HepG2 (cell line): ENCODE data around the gene OR52H1. TPM values are rescaled to one million over a fixed set of nuclear protein-coding genes. Genes with fewer than 3 reads are reported as not detected.

Experiments
- ATAC-seq: fragments of 200-7000 bp; cut with Tn5 transposase; 3 replicates; pipeline ENCODE4 v1.9.1; 2020; ENCODE audit warnings: mild to moderate bottlenecking, moderate library complexity
- BruUV-seq: library from RNA; stranded (reverse); fragments of 400-500 nt; replicated peaks from 2 replicates; lab custom pipeline; 2021; lab: Mats Ljungman, UMichigan
- CTCF ChIA-PET: fragments of 300-600 bp; formaldehyde crosslinking; extraction: SDS; loops from one replicate; lab custom pipeline; 2021; ENCODE audit warnings: low total read pairs, inconsistent platforms, low intra/inter-chr PET ratio; lab: Yijun Ruan, JAX
- POLR2A ChIA-PET: fragments of 350-600 bp; sonication (Branson Sonifier 250); formaldehyde crosslinking; loops from one replicate; lab custom pipeline; 2020; ENCODE audit warnings: antibody characterized with exemption, inconsistent platforms; lab: Yijun Ruan, JAX
- DNase-seq: peaks from one replicate; pipeline ENCODE4 v3.0.0-alpha.2; 2015; ENCODE audit warnings: low spot score
- FAIRE-seq: peaks from 3 replicates; lab custom pipeline; 2011; peaks lifted over from hg19 to GRCh38; lab: Jason Lieb, UNC
- H2AFZ ChIP-seq: one replicate; pipeline ENCODE4 v1.6.1; 2011; ENCODE audit warnings: low read length, inconsistent platforms
- H3K27ac ChIP-seq: fragments of 300-600 bp; 3 replicates; pipeline ENCODE4 v1.8.0; 2011; ENCODE audit warnings: mixed run types, mild to moderate bottlenecking, mixed read lengths, low read length, inconsistent platforms; ENCODE audit not compliant: insufficient read depth; ENCODE audit errors: extremely low read length
- H3K27me3 ChIP-seq, 2 experiments: fragments of 200-600 bp in 1 of 2; 2 replicates in 1 of 2; 3 replicates in 1 of 2; pipeline versions ENCODE4 v1.6.0 to v1.8.0; 2011; ENCODE audit warnings: low read length in 2 of 2, mild to moderate bottlenecking in 2 of 2, moderate library complexity in 2 of 2, inconsistent platforms in 1 of 2; ENCODE audit not compliant: insufficient read depth in 2 of 2, control insufficient read depth in 1 of 2
- H3K36me3 ChIP-seq, 2 experiments: fragments of 200-600 bp in 1 of 2; replicated peaks in 1 of 2; 2 replicates in 1 of 2; 3 replicates in 1 of 2; pipeline versions ENCODE4 v1.5.1 to v1.8.0; 2011; ENCODE audit warnings: low read length in 2 of 2, inconsistent platforms in 1 of 2; ENCODE audit not compliant: insufficient read depth in 2 of 2, control insufficient read depth in 1 of 2
- H3K4me1 ChIP-seq: 2 replicates; pipeline ENCODE4 v1.5.1; 2012; ENCODE audit warnings: low read length, inconsistent platforms; ENCODE audit not compliant: insufficient read depth
- H3K4me2 ChIP-seq: 2 replicates; pipeline ENCODE4 v1.6.0; 2011; ENCODE audit warnings: low read depth, low read length, inconsistent platforms
- H3K4me3 ChIP-seq, 3 experiments: fragments of 200-600 bp in 1 of 3; sonication (generic), shearing (Covaris generic) in 1 of 3; replicated peaks in 1 of 3; 2 replicates each; pipeline ENCODE4 v1.5.1; 2011 to 2016; ENCODE audit warnings: low read length in 3 of 3, inconsistent platforms in 2 of 3, low read depth in 2 of 3, mild to moderate bottlenecking in 2 of 3, control low read depth in 1 of 3, mixed read lengths in 1 of 3; ENCODE audit not compliant: insufficient read depth in 1 of 3
- H3K79me2 ChIP-seq: one replicate; pipeline ENCODE4 v1.6.1; 2011; ENCODE audit warnings: low read length, inconsistent platforms; ENCODE audit not compliant: insufficient read depth
- H3K9ac ChIP-seq: 2 replicates; pipeline ENCODE4 v1.6.0; 2011; ENCODE audit warnings: mild to moderate bottlenecking, low read depth, low read length, inconsistent platforms; ENCODE audit not compliant: insufficient read depth
- H3K9me3 ChIP-seq: 2 replicates; pipeline ENCODE4 v1.5.1; 2012; ENCODE audit warnings: mild to moderate bottlenecking, low read length
- H4K20me1 ChIP-seq: 2 replicates; pipeline ENCODE4 v1.6.0; 2011; ENCODE audit warnings: inconsistent platforms, mild to moderate bottlenecking, low read length, moderate library complexity; ENCODE audit not compliant: insufficient read depth
- AKNA ChIP-seq: sonication (generic); formaldehyde crosslinking; IDR thresholded peaks from 2 replicates; pipeline ENCODE4 v1.4.0; 2020; ENCODE audit warnings: missing genetic modification reagents, borderline replicate concordance
- EEA1 ChIP-seq: sonication (generic); formaldehyde crosslinking; IDR thresholded peaks from 2 replicates; pipeline ENCODE4 v1.5.1; 2020; ENCODE audit warnings: mild to moderate bottlenecking, missing genetic modification reagents, borderline replicate concordance
- NCOA2 ChIP-seq: sonication (generic); formaldehyde crosslinking; IDR thresholded peaks from 2 replicates; pipeline ENCODE4 v1.8.0; 2022; ENCODE audit warnings: inconsistent platforms
- NKX3-1 ChIP-seq: sonication (generic); formaldehyde crosslinking; IDR thresholded peaks from 2 replicates; pipeline ENCODE4 v1.5.0; 2020; ENCODE audit warnings: missing genetic modification reagents
- NR2F2 ChIP-seq: IDR thresholded peaks from 2 replicates; pipeline ENCODE4 v1.6.1; 2012; ENCODE audit warnings: low read depth, inconsistent platforms, borderline replicate concordance
- ONECUT2 ChIP-seq: sonication (generic); formaldehyde crosslinking; IDR thresholded peaks from 2 replicates; pipeline ENCODE4 v1.4.0; 2020; ENCODE audit warnings: missing genetic modification reagents
- PHB2 ChIP-seq: fragments of 450-650 bp; IDR thresholded peaks from 2 replicates; pipeline ENCODE4 v1.6.1; 2018; ENCODE audit not compliant: partially characterized antibody
- REL ChIP-seq: sonication (generic); formaldehyde crosslinking; conservative IDR thresholded peaks from 2 replicates; pipeline ENCODE4 v1.8.0; 2022; ENCODE audit warnings: mild to moderate bottlenecking, missing genetic modification reagents, moderate library complexity
- RFXANK ChIP-seq: IDR thresholded peaks from 2 replicates; pipeline ENCODE4 v1.6.1; 2016
- U2AF2 ChIP-seq: fragments of 200-400 bp; formaldehyde crosslinking; IDR thresholded peaks from 2 replicates; pipeline ENCODE4 v1.6.1; 2017; ENCODE audit warnings: low read depth, mild to moderate bottlenecking, low read length
- ZBTB38 ChIP-seq: sonication (generic); formaldehyde crosslinking; IDR thresholded peaks from 2 replicates; pipeline ENCODE4 v1.5.1; 2020; ENCODE audit warnings: mild to moderate bottlenecking, missing genetic modification reagents
- ZNF335 ChIP-seq: sonication (generic); formaldehyde crosslinking; IDR thresholded peaks from 2 replicates; pipeline ENCODE4 v1.4.0; 2020; ENCODE audit warnings: missing genetic modification reagents
- ZNF557 ChIP-seq: sonication (generic); formaldehyde crosslinking; IDR thresholded peaks from 2 replicates; pipeline ENCODE4 v1.4.0; 2020; ENCODE audit warnings: missing genetic modification reagents
- ZNF672 ChIP-seq: sonication (generic); formaldehyde crosslinking; IDR thresholded peaks from 2 replicates; pipeline ENCODE4 v1.8.1; 2022; ENCODE audit warnings: missing genetic modification reagents
- WGBS: methylation state at CpG from one replicate; pipeline ENCODE4 v1.1.6; 2017; ENCODE audit warnings: low lambda C conversion rate; 5-methylcytosine and 5-hydroxymethylcytosine counted together
- in situ Hi-C: cut with HindIII; loops from 2 replicates; pipeline ENCODE4 v1.10.0; 2017; ENCODE audit warnings: low pct_unique_long_range_greater_than_20kb; ENCODE audit not compliant: extremely low pct_ligation_motif_present
- intact Hi-C: fragments of 100-400 bp; cut with micrococcal nuclease; formaldehyde crosslinking; loops from one replicate; pipeline ENCODE4 v1.10.0; 2022; ENCODE audit not compliant: unreplicated experiment
- polyA plus RNA-seq, 8 experiments: library from polyadenylated mRNA; depleted of rRNA in 3 of 8; stranded (reverse) in 7 of 8; unstranded in 1 of 8; fragments of >200 nt; fragmentation: Illumina TruSeq in 4 of 8; extraction: Trizol in 4 of 8; gene quantifications; 2 replicates each; pipeline versions ENCODE4 v1.2.1 to v1.2.3, GENCODE V29; 2011 to 2016; ENCODE audit warnings: low read depth in 4 of 8, missing spikeins in 1 of 8, mixed read lengths in 1 of 8; ENCODE audit not compliant: insufficient read depth in 1 of 8
- total RNA-seq, 5 experiments: library from RNA; depleted of rRNA; stranded (reverse); fragments of >200 nt; fragmentation: Illumina TruSeq; extraction: Trizol; gene quantifications; 2 replicates each; pipeline ENCODE4 v1.2.3, GENCODE V29; 2016; ENCODE audit warnings: low read depth in 1 of 5
- TF ChIP-seq, protein P1 (sequence below): sonication (generic); formaldehyde crosslinking; IDR thresholded peaks from one replicate; pipeline ENCODE4 v1.5.1; 2020; ENCODE audit warnings: mild to moderate bottlenecking, missing genetic modification reagents; ENCODE audit errors: not compliant biosample characterization

OR52H1 gene
- total and polyA plus RNA-seq, 2 of the 13 experiments (the other 11 are each of a cell fraction or from before 2014, with no cell fraction given), result not detected

DNA sequence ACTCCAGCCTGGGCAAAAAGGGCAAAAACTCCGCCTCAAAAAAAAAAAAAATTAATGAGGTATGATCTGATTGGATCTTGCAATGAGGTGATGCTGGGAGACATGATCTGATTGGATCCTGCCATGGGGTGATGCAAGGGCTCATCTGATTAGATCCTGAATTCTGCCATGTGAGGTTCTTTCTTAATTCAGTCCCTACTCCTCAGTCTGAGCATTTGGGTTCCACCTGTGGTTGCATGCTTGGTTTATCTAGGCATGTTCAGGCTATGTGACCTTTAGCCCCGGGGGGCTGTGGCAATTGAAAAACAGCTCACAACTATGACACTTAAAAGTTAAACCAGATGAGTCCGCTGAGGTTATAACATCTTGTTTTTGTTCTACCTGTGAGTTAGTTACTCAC is 43.3 kb upstream of the OR52H1 start:
- Histone ChIP-seq H3K27ac (no peak overlapping the region), H3K9ac (no peak overlapping the region), H3K79me2 (no peaks in the 10 kb centered on the region), H3K4me1 (no peaks in the 10 kb centered on the region)
- in situ Hi-C loops (no loop called here), intact Hi-C loops (no loop called here)
- POLR2A ChIA-PET, result no interaction called here
- BruUV-seq, result no TSS peak
- no peak for ATAC-seq
- no peak for DNase-seq
- no peak for TF ChIP-seq ZBTB38 (CRISPR knock-in tag)
- no peak for TF ChIP-seq AKNA
- TF ChIP-seq, protein P1, sequence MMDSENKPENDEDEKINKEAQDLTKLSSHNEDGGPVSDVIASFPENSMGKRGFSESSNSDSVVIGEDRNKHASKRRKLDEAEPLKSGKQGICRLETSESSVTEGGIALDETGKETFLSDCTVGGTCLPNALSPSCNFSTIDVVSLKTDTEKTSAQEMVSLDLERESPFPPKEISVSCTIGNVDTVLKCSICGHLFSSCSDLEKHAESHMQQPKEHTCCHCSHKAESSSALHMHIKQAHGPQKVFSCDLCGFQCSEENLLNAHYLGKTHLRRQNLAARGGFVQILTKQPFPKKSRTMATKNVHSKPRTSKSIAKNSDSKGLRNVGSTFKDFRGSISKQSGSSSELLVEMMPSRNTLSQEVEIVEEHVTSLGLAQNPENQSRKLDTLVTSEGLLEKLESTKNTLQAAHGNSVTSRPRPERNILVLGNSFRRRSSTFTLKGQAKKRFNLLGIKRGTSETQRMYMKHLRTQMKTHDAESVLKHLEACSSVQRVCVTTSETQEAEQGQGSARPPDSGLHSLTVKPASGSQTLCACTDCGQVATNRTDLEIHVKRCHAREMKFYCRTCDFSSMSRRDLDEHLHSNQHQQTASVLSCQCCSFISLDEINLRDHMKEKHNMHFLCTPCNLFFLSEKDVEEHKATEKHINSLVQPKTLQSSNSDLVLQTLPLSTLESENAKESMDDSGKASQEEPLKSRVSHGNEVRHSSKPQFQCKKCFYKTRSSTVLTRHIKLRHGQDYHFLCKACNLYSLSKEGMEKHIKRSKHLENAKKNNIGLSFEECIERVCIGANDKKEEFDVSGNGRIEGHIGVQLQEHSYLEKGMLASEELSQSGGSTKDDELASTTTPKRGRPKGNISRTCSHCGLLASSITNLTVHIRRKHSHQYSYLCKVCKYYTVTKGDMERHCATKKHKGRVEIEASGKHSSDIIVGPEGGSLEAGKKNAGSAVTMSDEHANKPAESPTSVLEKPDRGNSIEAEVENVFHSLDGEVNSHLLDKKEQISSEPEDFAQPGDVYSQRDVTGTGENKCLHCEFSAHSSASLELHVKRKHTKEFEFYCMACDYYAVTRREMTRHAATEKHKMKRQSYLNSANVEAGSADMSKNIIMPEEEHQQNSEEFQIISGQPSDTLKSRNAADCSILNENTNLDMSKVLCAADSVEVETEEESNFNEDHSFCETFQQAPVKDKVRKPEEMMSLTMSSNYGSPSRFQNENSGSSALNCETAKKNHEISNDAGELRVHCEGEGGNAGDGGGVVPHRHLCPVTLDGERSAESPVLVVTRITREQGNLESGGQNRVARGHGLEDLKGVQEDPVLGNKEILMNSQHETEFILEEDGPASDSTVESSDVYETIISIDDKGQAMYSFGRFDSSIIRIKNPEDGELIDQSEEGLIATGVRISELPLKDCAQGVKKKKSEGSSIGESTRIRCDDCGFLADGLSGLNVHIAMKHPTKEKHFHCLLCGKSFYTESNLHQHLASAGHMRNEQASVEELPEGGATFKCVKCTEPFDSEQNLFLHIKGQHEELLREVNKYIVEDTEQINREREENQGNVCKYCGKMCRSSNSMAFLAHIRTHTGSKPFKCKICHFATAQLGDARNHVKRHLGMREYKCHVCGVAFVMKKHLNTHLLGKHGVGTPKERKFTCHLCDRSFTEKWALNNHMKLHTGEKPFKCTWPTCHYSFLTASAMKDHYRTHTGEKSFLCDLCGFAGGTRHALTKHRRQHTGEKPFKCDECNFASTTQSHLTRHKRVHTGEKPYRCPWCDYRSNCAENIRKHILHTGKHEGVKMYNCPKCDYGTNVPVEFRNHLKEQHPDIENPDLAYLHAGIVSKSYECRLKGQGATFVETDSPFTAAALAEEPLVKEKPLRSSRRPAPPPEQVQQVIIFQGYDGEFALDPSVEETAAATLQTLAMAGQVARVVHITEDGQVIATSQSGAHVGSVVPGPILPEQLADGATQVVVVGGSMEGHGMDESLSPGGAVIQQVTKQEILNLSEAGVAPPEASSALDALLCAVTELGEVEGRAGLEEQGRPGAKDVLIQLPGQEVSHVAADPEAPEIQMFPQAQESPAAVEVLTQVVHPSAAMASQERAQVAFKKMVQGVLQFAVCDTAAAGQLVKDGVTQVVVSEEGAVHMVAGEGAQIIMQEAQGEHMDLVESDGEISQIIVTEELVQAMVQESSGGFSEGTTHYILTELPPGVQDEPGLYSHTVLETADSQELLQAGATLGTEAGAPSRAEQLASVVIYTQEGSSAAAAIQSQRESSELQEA (CRISPR knock-in tag), result no peak
- no peak for TF ChIP-seq NKX3-1 (CRISPR knock-in tag)
- TF ChIP-seq U2AF2, result no peak
- no peak for TF ChIP-seq REL (CRISPR knock-in tag)
- no peak for TF ChIP-seq ZNF557 (CRISPR knock-in tag)
- TF ChIP-seq ZNF672, result no peak
- no peak for TF ChIP-seq RFXANK (CRISPR knock-in tag)
- no peak for TF ChIP-seq PHB2
- TF ChIP-seq EEA1 (CRISPR knock-in tag), result no peak
- TF ChIP-seq ZNF335 (CRISPR knock-in tag), result no peak
- TF ChIP-seq NR2F2, result no peak
- TF ChIP-seq NCOA2 (CRISPR knock-in tag), result no peak
- TF ChIP-seq ONECUT2 (CRISPR knock-in tag), result no peak
- TF ChIP-seq, all 625 proteins: peak for 0
- no peak for FAIRE-seq
- H3K4me3 ChIP-seq, result no peak overlapping the region
- no peaks in the 10 kb centered on the region for H4K20me1 ChIP-seq
- CTCF ChIA-PET, result no interaction called here
- no peak overlapping the region for H2AFZ ChIP-seq
- H3K36me3 ChIP-seq, result no peaks in the 10 kb centered on the region
- no peak overlapping the region for H3K4me2 ChIP-seq
- no peaks in the 10 kb centered on the region for H3K9me3 ChIP-seq
- H3K27me3 ChIP-seq, result no peaks in the 10 kb centered on the region
- 21% methylated on average over 3 of the region's 3 CpGs for WGBS
